Measurements from ENCODE around the gene NFAT5. TPM values are rescaled to one million over a fixed set of nuclear protein-coding genes. Genes with fewer than 3 reads are reported as not detected.
A peak's percentile ranks its signal among the peaks of the same experiment; 100 is the strongest.
"Not testable (repeated sequence)": the region's sequence is repeated elsewhere in the genome, so short reads cannot be mapped to it uniquely, and the experiment has no call there.

The NFAT5 gene
- polyA plus RNA-seq, 2 of the 4 experiments (the other 2 are of a cell fraction) = 9.5 to 45.1 TPM

GRCh38 chr16:69565671-69566239, at the start of gene NFAT5 (continued):
- TF ChIP-seq USF2 (IDR thresholded peaks at IDR 0.05) (no peak), BCL3 (IDR thresholded peaks at IDR 0.05) (peak; percentile 90; the same call in 2 of the 3 replicates), TP53 (CRISPR knock-in tag; IDR thresholded peaks at IDR 0.05) (no peak), NR3C1 (IDR thresholded peaks at IDR 0.05) (no peak), FOXS1 (CRISPR knock-in tag; IDR thresholded peaks at IDR 0.05) (0 out of 2 replicates have a peak, but pooled peaks have one; percentile 29), SMC3 (IDR thresholded peaks at IDR 0.05) (peak; percentile 53), CTCF (IDR thresholded peaks at IDR 0.05) (no peak), PBX3 (IDR thresholded peaks at IDR 0.05) (peak; percentile 68; the same call in 1 of the 2 replicates), ELK1 (IDR thresholded peaks at IDR 0.05; ENCODE audit: low read depth, low read length) (no peak), JUN (IDR thresholded peaks at IDR 0.05) (peak; percentile 60 to 93; a peak in 4 of 5 replicates), RFX5 (IDR thresholded peaks at IDR 0.05) (no peak), REST (IDR thresholded peaks at IDR 0.05) (no peak), ESRRA (IDR thresholded peaks at IDR 0.05; ENCODE audit: borderline replicate concordance, low read length) (no peak), HDAC2 (IDR thresholded peaks at IDR 0.05) (no peak), MAX (IDR thresholded peaks at IDR 0.05) (peak; percentile 84), HOXB5 (CRISPR knock-in tag; IDR thresholded peaks at IDR 0.05) (no peak), ZC3H11A (IDR thresholded peaks at IDR 0.05) (no peak), RCOR1 (IDR thresholded peaks at IDR 0.05; ENCODE audit: low read depth, low read length) (no peak)

GRCh38 chr16:69517914-69518313, 47.9 kb upstream of the NFAT5 start:
- H3K4me2 ChIP-seq; H3K4me3 ChIP-seq; ATAC-seq; FAIRE-seq; POLR2A ChIA-PET; CTCF ChIA-PET; H3K9me3 ChIP-seq; DNase-seq (ENCODE audit: low read depth in 1 of 2, low spot score in 1 of 2); H3K27ac ChIP-seq: not testable (repeated sequence)
- peaks cover 13% of the 10 kb centered on the region; the same call in 2 of the 3 replicates for H3K4me1 ChIP-seq
- WGBS (ENCODE audit: missing lambda C conversion rate) = 89% methylated on average over 6 of the region's 6 CpGs
